Right cardiac atrium (tissue), 5 donors: ENCODE data around the gene TOP2A. TPM values are rescaled to one million over a fixed set of nuclear protein-coding genes. Genes with fewer than 3 reads are reported as not detected.

Experiments used
- ATAC-seq, 2 donors: fragments of 200-7000 bp; cut with Tn5 transposase; one replicate each; pipeline versions ENCODE4 v1.8.0 to v1.9.1; 2020; ENCODE audit warnings: moderate library complexity in 2 of 2, mild to moderate bottlenecking in 1 of 2
- DNase-seq, 3 donors: peaks; one replicate each; pipeline ENCODE4 v3.0.0-alpha.2; 2020
- H3K27ac ChIP-seq: one replicate; pipeline ENCODE4 v1.5.1; 2013; ENCODE audit warnings: mild to moderate bottlenecking, low read length, control low read depth, moderate library complexity
- H3K27me3 ChIP-seq: one replicate; pipeline ENCODE4 v1.6.1; 2013; ENCODE audit not compliant: control insufficient read depth, insufficient read depth
- H3K4me1 ChIP-seq: one replicate; pipeline ENCODE4 v1.6.1; 2013; ENCODE audit warnings: low read length; ENCODE audit not compliant: control insufficient read depth, insufficient read depth
- H3K4me3 ChIP-seq: one replicate; pipeline ENCODE4 v1.5.1; 2013; ENCODE audit warnings: low read length, control low read depth
- H3K9me3 ChIP-seq: one replicate; pipeline ENCODE4 v1.6.1; 2013; ENCODE audit warnings: low read length; ENCODE audit not compliant: control insufficient read depth
- WGBS: extraction: QIAGEN DNeasy Blood & Tissue Kit; methylation state at CpG from one replicate; pipeline ENCODE4 v1.1.7; 2013; 5-methylcytosine and 5-hydroxymethylcytosine counted together
- intact Hi-C, 4 donors: fragments of 100-400 bp; cut with DNase I; formaldehyde crosslinking; loops; one replicate each; pipeline versions ENCODE4 v1.11.0 to v1.14.0; 2022 to 2023
- polyA plus RNA-seq: library from polyadenylated mRNA; stranded (reverse); fragments of 200-250 nt; gene quantifications from one replicate; pipeline ENCODE4 v1.2.3, GENCODE V29; 2013
- total RNA-seq, 4 donors: library from RNA; stranded (reverse); fragmentation: NEBNext Ultra II Directional; extraction: Animal tissue kit (Norgen Biotek cat#: 25700); gene quantifications; one replicate each; pipeline ENCODE4 v1.2.1, GENCODE V29; 2021
- donor health status: healthy with polysubstance abuse.
- donor health status: DM: no; HTN: yes; CAD: no.
- donor health status: DM: no; HTN: no; CAD: no.
- donor health status: DM: no; HTN: yes; CAD: no; lungs with severe emphysema.
- donor health status: DM: yes; HTN: yes; CAD: no.

The TOP2A gene
- total and polyA plus RNA-seq, 5 donors, result 0.22 to 5.9 (median 2.6) TPM

DNA sequence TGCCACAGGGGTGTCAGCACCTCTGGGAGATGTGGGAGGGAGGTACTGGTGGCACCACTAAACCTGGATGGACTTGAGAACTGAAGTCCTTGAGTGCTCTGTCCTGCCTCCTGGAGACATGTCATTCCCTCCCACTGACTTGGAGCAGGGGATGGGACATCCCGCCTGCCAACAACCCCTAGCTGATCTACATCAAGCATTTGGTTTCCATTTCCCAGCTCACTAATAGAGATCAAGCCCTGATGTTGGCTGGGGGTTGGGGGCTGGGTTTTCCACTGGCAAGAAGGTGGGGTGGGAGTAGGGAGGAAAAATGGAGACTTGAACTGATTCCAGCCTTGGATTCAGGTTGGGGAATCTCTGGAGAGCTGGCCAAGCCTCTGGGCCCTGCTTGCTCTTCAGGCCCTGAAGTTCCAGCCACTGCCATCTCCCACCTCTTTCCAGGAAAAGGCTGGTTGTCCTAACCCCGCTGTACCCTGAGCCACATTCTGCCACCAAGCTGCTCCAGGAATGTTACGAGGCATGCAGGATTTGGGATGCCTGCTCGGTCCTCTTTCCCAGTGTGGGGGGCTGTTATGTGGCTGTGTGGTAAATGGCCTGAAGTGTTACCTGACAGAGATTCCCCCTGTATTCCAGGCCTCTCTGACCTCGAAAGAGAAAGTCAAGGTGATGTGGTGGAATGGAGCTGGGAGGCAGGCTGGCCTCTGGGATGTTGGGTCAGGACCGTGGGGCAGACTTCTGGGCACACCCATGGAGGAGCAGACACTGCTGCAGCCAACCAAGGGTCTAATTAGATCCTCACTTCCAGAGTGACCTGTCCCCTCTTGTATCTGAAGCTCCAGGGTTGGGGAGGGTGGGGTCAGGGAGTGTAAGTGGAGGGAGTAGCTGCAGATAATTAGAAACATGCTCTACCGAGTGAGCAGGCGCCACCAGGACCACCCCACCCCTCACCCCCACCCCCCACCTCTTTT, 42.2 kb upstream of the TOP2A start:
- DNase-seq, result peak in 2 of 3 donors; percentile 53 to 55
- ATAC-seq, result no peak
- intact Hi-C loops, result no loop called here
- Histone ChIP-seq H3K9me3 (no peaks in the 10 kb centered on the region), H3K27me3 (no peaks in the 10 kb centered on the region), H3K27ac (no peak overlapping the region), H3K4me1 (peaks cover 16% of the 10 kb centered on the region), H3K4me3 (no peak overlapping the region)
- 59% methylated on average over 8 of the region's 8 CpGs for WGBS

DNA sequence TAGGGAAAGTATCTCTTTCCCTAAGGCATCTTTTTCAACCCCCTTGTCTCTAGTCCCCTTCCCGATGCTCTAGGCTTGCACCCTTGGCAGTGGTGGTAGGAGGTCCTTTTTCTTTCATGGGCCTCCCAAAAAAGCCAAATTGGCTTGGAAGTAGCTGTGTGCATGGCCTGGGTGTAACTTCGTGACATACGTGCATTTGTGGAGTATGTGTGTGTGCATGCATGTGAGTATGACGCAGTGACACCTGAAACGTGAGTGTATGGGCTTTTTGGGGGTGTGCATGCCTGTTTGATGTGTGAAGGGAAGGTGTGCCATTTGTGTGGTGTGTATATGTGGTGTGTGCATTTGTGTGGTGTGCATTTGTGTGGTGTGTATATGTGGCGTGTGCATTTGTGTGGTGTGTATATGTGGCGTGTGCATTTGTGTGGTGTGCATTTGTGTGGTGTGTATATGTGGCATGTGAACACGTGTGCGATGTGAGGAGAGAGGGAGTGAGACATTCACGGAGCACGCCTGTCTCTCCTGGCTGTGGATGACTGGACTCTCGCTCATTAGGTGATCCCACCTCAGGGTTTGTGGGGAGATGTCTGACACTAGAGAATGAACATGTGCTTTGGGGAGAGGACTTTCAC, 41.3 kb upstream of the TOP2A start:
- DNase-seq (no peak), ATAC-seq (no peak)
- H3K27me3 ChIP-seq, result no peaks in the 10 kb centered on the region
- no peaks in the 10 kb centered on the region for H3K9me3 ChIP-seq
- H3K4me3 ChIP-seq, result no peak overlapping the region
- peaks cover 16% of the 10 kb centered on the region for H3K4me1 ChIP-seq
- 72% methylated on average over 12 of the region's 12 CpGs for WGBS
- intact Hi-C loops, result no loop called here
- no peak overlapping the region for H3K27ac ChIP-seq

DNA sequence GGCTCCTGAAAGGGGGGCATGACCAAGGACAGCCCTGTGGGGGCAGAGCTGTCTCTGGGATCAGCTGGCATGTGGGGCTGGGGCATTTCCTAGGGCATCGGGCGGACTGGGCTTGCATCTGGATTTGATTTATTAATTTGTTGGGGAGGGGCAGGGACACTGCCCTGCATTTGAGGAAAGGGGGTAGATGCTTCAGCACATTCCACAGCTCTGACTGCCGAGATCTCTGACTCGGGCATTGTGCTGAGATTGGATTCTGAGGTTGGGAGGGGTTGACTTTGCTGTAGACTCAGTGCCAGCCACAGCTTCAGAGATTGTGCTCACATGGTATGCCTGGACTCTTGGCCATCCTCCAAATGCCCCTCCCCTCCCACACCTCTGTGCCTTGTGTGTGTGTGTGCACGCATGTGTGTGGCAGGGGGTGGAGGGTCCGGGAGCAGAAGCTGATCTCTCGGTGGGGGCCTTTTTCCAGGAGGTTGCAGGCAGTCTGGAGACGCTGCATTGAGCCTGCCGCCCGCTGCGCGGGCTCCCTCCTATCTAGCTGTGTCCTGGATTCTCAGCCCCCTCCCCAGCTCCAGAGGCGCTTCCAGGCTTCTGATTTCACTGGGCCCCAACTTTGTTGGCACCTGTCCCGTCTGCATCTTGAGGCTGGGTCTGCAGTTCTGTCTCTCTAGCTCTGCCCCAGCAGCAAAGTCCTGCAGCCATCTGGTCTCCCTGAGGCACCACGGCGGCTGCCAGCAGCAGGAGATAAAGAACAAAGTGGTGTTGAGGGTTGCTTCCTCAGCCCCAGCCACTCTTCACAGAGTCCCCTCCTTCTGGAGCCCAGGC, 40.5 kb upstream of the TOP2A start:
- intact Hi-C loops, result no loop called here
- peak; percentile 1 to 10 for ATAC-seq
- no peaks in the 10 kb centered on the region for H3K9me3 ChIP-seq
- no peak overlapping the region for H3K4me3 ChIP-seq
- 28% methylated on average over 16 of the region's 16 CpGs for WGBS
- H3K27me3 ChIP-seq, result no peaks in the 10 kb centered on the region
- DNase-seq, result peak; percentile 58 to 84 (median 81)
- H3K4me1 ChIP-seq, result peaks cover 16% of the 10 kb centered on the region
- H3K27ac ChIP-seq, result peak overlapping the region; percentile 10

DNA sequence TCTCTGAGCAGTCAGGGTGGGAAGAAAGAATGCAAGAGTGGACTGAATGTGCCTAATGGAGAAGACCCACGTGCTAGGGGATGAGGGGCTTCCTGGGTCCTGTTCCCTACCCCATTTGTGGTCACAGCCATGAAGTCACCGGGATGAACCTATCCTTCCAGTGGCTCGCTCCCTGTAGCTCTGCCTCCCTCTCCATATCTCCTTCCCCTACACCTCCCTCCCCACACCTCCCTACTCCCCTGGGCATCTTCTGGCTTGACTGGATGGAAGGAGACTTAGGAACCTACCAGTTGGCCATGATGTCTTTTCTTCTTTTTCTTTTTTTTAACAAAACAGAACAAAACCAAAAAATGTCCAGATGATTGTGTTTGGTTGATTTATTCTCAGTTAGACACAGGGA, 39.7 kb upstream of the TOP2A start:
- no peak overlapping the region for H3K4me3 ChIP-seq
- DNase-seq (peak in 2 of 3 donors; percentile 10 to 22), ATAC-seq (no peak)
- 78% methylated on average over 3 of the region's 3 CpGs for WGBS
- H3K9me3 ChIP-seq, result no peaks in the 10 kb centered on the region
- intact Hi-C loops, result no loop called here
- H3K27me3 ChIP-seq, result no peaks in the 10 kb centered on the region
- peaks cover 19% of the 10 kb centered on the region for H3K4me1 ChIP-seq
- H3K27ac ChIP-seq, result no peak overlapping the region

DNA sequence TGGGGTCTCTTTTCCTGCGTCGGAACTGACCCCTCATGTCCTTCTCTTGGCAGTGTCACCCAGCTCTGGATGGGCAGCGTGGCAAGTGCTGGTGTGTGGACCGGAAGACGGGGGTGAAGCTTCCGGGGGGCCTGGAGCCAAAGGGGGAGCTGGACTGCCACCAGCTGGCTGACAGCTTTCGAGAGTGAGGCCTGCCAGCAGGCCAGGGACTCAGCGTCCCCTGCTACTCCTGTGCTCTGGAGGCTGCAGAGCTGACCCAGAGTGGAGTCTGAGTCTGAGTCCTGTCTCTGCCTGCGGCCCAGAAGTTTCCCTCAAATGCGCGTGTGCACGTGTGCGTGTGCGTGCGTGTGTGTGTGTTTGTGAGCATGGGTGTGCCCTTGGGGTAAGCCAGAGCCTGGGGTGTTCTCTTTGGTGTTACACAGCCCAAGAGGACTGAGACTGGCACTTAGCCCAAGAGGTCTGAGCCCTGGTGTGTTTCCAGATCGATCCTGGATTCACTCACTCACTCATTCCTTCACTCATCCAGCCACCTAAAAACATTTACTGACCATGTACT, 38.8 kb upstream of the TOP2A start:
- Histone ChIP-seq H3K4me1 (peaks cover 21% of the 10 kb centered on the region), H3K9me3 (no peaks in the 10 kb centered on the region), H3K4me3 (no peak overlapping the region), H3K27ac (peak overlapping the region; percentile 49), H3K27me3 (no peaks in the 10 kb centered on the region)
- 36% methylated on average over 16 of the region's 16 CpGs for WGBS
- intact Hi-C loops, result no loop called here
- DNase-seq (peak; percentile 58 to 89 (median 87)), ATAC-seq (peak; percentile 6 to 38)

DNA sequence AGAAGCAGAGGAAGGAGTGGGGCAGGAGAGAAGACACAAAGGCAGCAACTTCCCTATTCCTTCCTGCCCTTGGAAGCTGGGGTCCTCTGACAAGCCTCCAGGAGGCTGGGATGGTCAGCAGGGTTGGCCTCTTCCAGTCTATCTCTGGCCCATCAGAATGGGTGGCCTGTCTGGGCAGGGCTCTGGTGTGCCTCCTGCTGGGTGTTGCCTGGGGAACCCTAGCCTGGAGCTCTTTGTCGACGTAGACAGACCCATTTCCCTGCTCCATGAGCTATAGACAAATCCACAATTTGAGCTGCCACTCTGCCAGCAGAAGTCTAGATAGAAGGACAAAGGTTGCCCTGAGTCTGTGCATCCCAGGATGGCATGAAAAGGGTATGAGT, 36.9 kb upstream of the TOP2A start:
- intact Hi-C loops, result no loop called here
- Histone ChIP-seq H3K4me1 (peaks cover 27% of the 10 kb centered on the region), H3K4me3 (no peak overlapping the region), H3K27me3 (no peaks in the 10 kb centered on the region), H3K27ac (no peak overlapping the region), H3K9me3 (no peaks in the 10 kb centered on the region)
- DNase-seq (peak in 2 of 3 donors; percentile 17 to 25), ATAC-seq (no peak)
- 78% methylated on average over 2 of the region's 2 CpGs for WGBS

DNA sequence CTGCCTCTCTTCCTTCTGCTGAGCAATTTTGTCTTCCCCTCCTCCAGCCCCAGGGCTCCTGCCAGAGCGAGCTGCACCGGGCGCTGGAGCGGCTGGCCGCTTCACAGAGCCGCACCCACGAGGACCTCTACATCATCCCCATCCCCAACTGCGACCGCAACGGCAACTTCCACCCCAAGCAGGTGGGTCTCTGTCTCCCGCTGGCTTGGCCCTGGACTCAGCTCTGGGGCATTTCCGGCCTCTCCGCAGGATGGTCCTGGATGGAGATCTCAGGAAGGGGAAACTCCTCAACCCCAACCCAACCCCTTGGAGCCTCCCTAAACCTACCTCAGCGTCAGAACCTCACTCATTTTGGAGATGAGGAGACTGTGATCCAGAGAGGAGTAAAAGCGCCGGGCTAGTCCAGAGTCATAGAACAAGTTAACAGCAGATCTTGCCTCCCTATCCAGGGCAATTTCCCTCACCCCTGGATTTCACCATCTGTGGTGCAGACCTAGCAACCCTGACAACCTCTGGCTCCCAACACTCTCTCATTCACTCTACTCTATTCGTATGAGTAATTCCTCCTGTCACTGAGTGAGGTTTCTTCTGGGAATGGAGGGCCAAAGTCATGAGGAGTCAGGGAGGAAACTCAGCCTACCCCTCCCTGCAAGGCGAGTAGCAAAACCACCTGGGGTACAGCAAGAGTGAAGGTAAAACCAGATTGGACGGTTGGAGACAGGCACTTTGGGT, 36.4 kb upstream of the TOP2A start:
- Histone ChIP-seq H3K4me3 (no peak overlapping the region), H3K4me1 (peaks cover 27% of the 10 kb centered on the region), H3K27me3 (no peaks in the 10 kb centered on the region), H3K27ac (no peak overlapping the region), H3K9me3 (no peaks in the 10 kb centered on the region)
- intact Hi-C loops, result no loop called here
- DNase-seq (peak in 2 of 3 donors; percentile 47 to 55), ATAC-seq (no peak)
- WGBS, result 85% methylated on average over 19 of the region's 19 CpGs

DNA sequence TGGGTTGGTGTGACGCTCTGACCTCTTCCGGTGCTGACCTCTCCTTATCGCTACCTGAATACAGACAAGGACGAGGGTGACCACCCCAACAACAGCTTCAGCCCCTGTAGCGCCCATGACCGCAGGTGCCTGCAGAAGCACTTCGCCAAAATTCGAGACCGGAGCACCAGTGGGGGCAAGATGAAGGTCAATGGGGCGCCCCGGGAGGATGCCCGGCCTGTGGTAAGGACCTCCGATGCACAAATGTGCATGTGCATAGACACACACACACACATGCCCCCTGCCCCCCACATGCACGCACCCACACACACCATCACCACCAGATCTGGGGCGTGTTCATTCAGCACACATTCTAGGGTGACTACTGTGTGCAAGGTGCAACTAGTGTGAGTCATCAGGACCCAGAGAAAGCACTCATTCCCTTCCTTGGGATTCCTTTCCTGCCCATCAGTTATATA, 35.3 kb upstream of the TOP2A start:
- ATAC-seq, result no peak
- intact Hi-C loops, result no loop called here
- peak overlapping the region; percentile 26 for H3K27ac ChIP-seq
- H3K27me3 ChIP-seq, result no peaks in the 10 kb centered on the region
- H3K4me3 ChIP-seq, result no peak overlapping the region
- peak in 2 of 3 donors; percentile 60 for DNase-seq
- H3K4me1 ChIP-seq, result peaks cover 32% of the 10 kb centered on the region
- WGBS, result 75% methylated on average over 15 of the region's 15 CpGs
- H3K9me3 ChIP-seq, result no peaks in the 10 kb centered on the region

DNA sequence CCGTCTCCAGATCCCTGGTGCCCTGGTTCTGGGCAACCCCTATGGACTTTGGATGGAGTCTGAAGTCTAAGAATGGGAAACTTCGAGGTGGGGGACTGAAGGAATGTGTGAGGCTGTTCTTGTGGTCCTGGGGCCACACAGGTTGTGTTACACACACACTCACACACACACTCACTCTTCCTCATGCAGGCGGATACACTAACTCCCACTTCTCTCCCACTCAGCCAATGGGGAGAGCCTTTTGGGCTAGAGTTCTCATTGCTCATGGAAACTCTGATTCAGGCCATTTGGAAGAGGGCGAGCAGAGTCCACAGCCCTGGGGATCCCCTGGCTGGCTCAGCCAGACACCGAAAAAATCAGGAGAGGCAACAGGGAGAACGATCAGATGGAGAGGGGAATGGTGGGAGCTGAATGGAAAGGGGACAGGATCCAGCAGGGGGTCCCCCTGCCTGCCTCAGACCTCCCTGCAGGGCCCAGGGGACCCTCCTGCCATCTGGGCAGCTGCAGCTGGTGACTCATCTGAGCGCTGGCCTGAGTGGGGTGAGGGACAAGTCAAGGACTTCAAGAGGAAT, 34.6 kb upstream of the TOP2A start:
- intact Hi-C loops, result no loop called here
- Histone ChIP-seq H3K9me3 (no peaks in the 10 kb centered on the region), H3K4me3 (no peak overlapping the region), H3K27me3 (no peaks in the 10 kb centered on the region), H3K4me1 (peaks cover 35% of the 10 kb centered on the region), H3K27ac (peak overlapping the region; percentile 69)
- WGBS, result 31% methylated on average over 7 of the region's 7 CpGs
- peak; percentile 68 to 80 (median 72) for DNase-seq
- ATAC-seq, result peak; percentile 5 to 58

DNA sequence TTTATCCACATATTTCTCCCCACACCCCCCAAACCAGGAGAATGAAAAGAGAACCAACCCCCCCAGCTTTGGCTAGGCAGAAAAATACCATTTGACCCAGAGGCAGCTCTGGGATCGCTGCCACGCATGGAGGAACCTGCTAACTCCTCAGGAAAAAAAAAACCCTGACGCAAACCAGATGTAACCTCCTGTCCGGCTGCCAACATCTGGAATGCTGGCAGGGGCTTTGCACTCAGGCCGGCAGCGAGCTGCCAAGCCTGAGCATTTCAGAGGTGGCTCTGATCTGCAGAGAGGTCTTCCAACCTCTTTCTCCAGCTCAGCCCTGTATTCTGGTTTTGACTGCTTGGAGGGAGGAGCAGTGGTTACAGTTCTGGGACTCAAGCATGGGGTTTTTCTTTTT, 33.7 kb upstream of the TOP2A start:
- Histone ChIP-seq H3K4me3 (no peak overlapping the region), H3K27ac (peak overlapping the region; percentile 57), H3K9me3 (no peaks in the 10 kb centered on the region), H3K4me1 (peaks cover 33% of the 10 kb centered on the region), H3K27me3 (no peaks in the 10 kb centered on the region)
- 10% methylated on average over 6 of the region's 6 CpGs for WGBS
- ATAC-seq (peak; percentile 46 to 59), DNase-seq (peak; percentile 89 to 95 (median 94))
- intact Hi-C loops, result no loop called here
